Upper lobe of left lung (tissue), 4 donors: ENCODE measurements around the gene CTAG1B.

Experiments
- EP300 ChIP-seq, 4 donors: sonication (generic); formaldehyde crosslinking; IDR thresholded peaks; one replicate each; pipeline ENCODE4 v1.5.1; 2017; ENCODE audit warnings: antibody characterized with exemption in 4 of 4, control low read depth in 2 of 4
- POLR2A ChIP-seq, 4 donors: fragments of 450-650 bp; IDR thresholded peaks; one replicate each; pipeline ENCODE4 v1.5.1; 2016 to 2017; ENCODE audit warnings: antibody characterized with exemption in 4 of 4, mild to moderate bottlenecking in 2 of 4
- POLR2AphosphoS5 ChIP-seq, 2 donors: sonication (generic); formaldehyde crosslinking; IDR thresholded peaks; one replicate each; pipeline ENCODE4 v1.5.1; 2017; ENCODE audit warnings: antibody characterized with exemption in 2 of 2
- TF ChIP-seq, protein P1 (sequence below), 6 experiments: fragments of 450-650 bp in 4 of 6; fragments of 200-600 bp in 2 of 6; sonication (generic) in 2 of 6; IDR thresholded peaks; one replicate each; pipeline ENCODE4 v1.5.1; 2016 to 2019; ENCODE audit warnings: antibody characterized with exemption in 6 of 6

DNA sequence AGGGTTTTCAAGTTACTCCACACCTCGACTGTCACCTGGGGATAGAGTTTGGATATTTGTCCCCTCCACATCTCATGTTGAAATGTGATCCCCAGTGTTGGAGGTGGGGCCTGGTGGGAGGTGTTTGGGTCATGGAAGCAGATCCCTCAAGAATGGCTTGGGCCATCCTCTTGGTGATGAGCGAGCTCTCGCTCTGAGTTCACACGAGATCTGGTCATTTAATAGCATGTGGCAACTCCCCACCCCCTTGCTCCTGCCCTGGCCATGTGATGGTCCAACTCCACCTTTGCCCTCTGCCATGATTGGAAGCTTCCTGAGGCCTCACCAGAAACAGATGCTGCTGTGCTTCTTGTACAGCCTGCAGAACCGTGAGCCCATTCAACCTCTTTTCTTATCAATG lies 25.9 kb downstream of the CTAG1B start:
- TF ChIP-seq, protein P1, sequence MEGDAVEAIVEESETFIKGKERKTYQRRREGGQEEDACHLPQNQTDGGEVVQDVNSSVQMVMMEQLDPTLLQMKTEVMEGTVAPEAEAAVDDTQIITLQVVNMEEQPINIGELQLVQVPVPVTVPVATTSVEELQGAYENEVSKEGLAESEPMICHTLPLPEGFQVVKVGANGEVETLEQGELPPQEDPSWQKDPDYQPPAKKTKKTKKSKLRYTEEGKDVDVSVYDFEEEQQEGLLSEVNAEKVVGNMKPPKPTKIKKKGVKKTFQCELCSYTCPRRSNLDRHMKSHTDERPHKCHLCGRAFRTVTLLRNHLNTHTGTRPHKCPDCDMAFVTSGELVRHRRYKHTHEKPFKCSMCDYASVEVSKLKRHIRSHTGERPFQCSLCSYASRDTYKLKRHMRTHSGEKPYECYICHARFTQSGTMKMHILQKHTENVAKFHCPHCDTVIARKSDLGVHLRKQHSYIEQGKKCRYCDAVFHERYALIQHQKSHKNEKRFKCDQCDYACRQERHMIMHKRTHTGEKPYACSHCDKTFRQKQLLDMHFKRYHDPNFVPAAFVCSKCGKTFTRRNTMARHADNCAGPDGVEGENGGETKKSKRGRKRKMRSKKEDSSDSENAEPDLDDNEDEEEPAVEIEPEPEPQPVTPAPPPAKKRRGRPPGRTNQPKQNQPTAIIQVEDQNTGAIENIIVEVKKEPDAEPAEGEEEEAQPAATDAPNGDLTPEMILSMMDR (IDR thresholded peaks at IDR 0.05) = no peak
- TF ChIP-seq POLR2AphosphoS5 (IDR thresholded peaks at IDR 0.05) (no peak), POLR2A (IDR thresholded peaks at IDR 0.05) (no peak), EP300 (IDR thresholded peaks at IDR 0.05) (no peak)
